ENCODE measurements around the gene BCLAF1. TPM values are rescaled to one million over a fixed set of nuclear protein-coding genes. Genes with fewer than 3 reads are reported as not detected.

The BCLAF1 gene
- total RNA-seq, 2 donors from 2014 or later = 77.8 to 179 TPM

- ATAC-seq (no peak), DNase-seq (no peak)
- TF ChIP-seq CTCF (IDR thresholded peaks at IDR 0.05) = no peak
- TF ChIP-seq POLR2A (IDR thresholded peaks at IDR 0.05) = no peak
- Histone ChIP-seq H3K27me3 (no peaks in the 10 kb centered on the region), H3K9me3 (no peaks in the 10 kb centered on the region), H3K27ac (no peak overlapping the region), H3K4me3 (no peak overlapping the region), H3K4me1 (no peaks in the 10 kb centered on the region), H3K36me3 (replicated peaks in 1 of 2; ENCODE audit: insufficient read depth in 1 of 2, low read depth in 2 of 2) (no peaks in the 10 kb centered on the region)
- intact Hi-C loops (cut with DNase I) = loop anchor here (10.0 kb wide), 1 partner anchor 309 kb away; no protein-coding TSS in a partner anchor
Measured at GRCh38 chr6:136213853-136214252, 75.8 kb downstream of the BCLAF1 start.

DNA sequence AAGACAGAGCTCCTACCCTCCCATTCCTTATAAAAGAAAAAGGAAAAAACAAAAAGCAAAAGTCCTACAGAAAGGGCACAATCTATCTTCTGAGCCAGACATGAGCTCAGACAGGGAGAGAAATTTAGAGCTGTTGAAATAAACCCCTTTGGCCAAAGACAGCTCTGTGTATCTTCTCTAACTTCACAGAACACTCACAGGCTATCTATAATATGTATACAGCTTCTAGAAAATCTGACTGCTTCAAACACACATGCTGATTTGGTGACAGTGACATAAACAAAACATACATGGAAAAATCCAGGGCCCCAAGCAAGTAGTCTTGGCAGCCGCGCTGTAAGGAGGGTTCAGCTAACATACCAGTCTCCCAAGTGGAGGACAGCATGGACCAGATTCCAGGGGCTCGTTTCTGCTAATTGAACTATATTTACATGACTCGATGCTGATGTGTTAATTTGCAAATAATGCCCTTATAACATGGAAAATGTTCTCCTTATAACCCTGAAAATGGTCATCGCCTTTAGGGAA is 76.6 kb downstream of the BCLAF1 start:
- 65 to 75% methylated on average over 5 of the region's 5 CpGs for WGBS, 2 donors
- intact Hi-C loops (cut with DNase I) = loop anchor here (10.0 kb wide), 1 partner anchor 308 kb away; no protein-coding TSS in a partner anchor

DNA sequence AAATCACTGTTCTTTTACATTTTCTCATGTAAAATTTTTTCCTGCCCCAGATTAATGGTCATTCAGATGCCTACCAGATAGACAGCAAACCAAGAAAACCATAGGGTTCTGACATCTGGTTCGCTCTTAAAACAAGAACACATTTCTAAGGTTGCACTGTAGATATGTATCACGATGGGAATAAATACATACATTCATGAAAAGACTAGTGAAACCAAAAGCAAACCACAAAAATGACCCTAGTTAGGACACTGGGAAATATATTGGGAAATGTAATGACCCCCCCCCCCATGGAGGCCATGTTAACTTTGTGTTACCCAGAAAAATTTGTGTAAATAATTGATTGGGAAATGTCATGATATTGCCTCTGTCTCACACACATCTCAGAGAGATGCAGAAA is 77.0 kb downstream of the BCLAF1 start:
- TF ChIP-seq CTCF (IDR thresholded peaks at IDR 0.05) (no peak), POLR2A (IDR thresholded peaks at IDR 0.05) (no peak)
- intact Hi-C loops (cut with DNase I) = loop anchor here (10.0 kb wide), 1 partner anchor 308 kb away; no protein-coding TSS in a partner anchor
- Histone ChIP-seq H3K4me3 (no peak overlapping the region), H3K27me3 (no peaks in the 10 kb centered on the region), H3K27ac (no peak overlapping the region), H3K4me1 (no peaks in the 10 kb centered on the region), H3K9me3 (no peaks in the 10 kb centered on the region), H3K36me3 (replicated peaks in 1 of 2; ENCODE audit: insufficient read depth in 1 of 2, low read depth in 2 of 2) (no peaks in the 10 kb centered on the region)
- ATAC-seq = no peak
- 93% methylated on average over 2 of the region's 2 CpGs for WGBS, 2 donors
- no peak for DNase-seq

More for the DNA sequence above, 76.6 kb downstream of the BCLAF1 start:
- Histone ChIP-seq H3K27ac (no peak overlapping the region), H3K4me1 (no peaks in the 10 kb centered on the region), H3K4me3 (no peak overlapping the region), H3K27me3 (no peaks in the 10 kb centered on the region), H3K36me3 (replicated peaks in 1 of 2; ENCODE audit: insufficient read depth in 1 of 2, low read depth in 2 of 2) (no peaks in the 10 kb centered on the region), H3K9me3 (no peaks in the 10 kb centered on the region)
- ATAC-seq = no peak
- no peak for TF ChIP-seq CTCF (IDR thresholded peaks at IDR 0.05)
- no peak for TF ChIP-seq POLR2A (IDR thresholded peaks at IDR 0.05)
- no peak for DNase-seq

- 82 to 87% methylated on average over 13 of the region's 13 CpGs for WGBS, 2 donors
- Histone ChIP-seq H3K27me3 (no peaks in the 10 kb centered on the region), H3K4me1 (no peaks in the 10 kb centered on the region), H3K36me3 (replicated peaks in 1 of 2; ENCODE audit: insufficient read depth in 1 of 2, low read depth in 2 of 2) (no peaks in the 10 kb centered on the region), H3K27ac (no peak overlapping the region), H3K9me3 (no peaks in the 10 kb centered on the region), H3K4me3 (no peak overlapping the region)
- intact Hi-C loops (cut with DNase I) = loop anchor here (10.0 kb wide), 1 partner anchor 306 kb away; no protein-coding TSS in a partner anchor
- ATAC-seq (no peak), DNase-seq (no peak)
- TF ChIP-seq POLR2A (IDR thresholded peaks at IDR 0.05) (no peak), CTCF (IDR thresholded peaks at IDR 0.05) (no peak)
Measured at GRCh38 chr6:136210398-136211165, 79.1 kb downstream of the BCLAF1 start.

Measured in body of pancreas (tissue), 4 donors.